T-helper 17 cell (primary cell): ENCODE data around the gene ZNF423. TPM values are rescaled to one million over a fixed set of nuclear protein-coding genes. Genes with fewer than 3 reads are reported as not detected.

ENCODE experiments used
- ATAC-seq: fragments of 150-1000 bp; cut with Tn5 transposase; 2 replicates; pipeline ENCODE4 v1.10.0; 2021; ENCODE audit warnings: mild to moderate bottlenecking, moderate library complexity
- DNase-seq, 3 donors: peaks; one replicate each; pipeline versions ENCODE4 v3.0.0 to v3.0.0-alpha.2; 2020 to 2021
- H3K9me3 ChIP-seq: one replicate; pipeline ENCODE4 v1.7.0; 2013; ENCODE audit warnings: low read length, mild to moderate bottlenecking; ENCODE audit not compliant: control insufficient read depth, poor library complexity, severe bottlenecking
- H3K27ac Mint-ChIP-seq: one replicate; pipeline ENCODE4 v1.8.0; 2022; ENCODE audit warnings: mild to moderate bottlenecking, moderate library complexity, mixed read lengths
- H3K27me3 Mint-ChIP-seq: one replicate; pipeline ENCODE4 v1.8.0; 2022; ENCODE audit warnings: mixed read lengths
- H3K36me3 Mint-ChIP-seq: one replicate; pipeline ENCODE4 v1.8.0; 2022; ENCODE audit warnings: low read depth, mixed read lengths
- H3K4me1 Mint-ChIP-seq: one replicate; pipeline ENCODE4 v1.8.0; 2022; ENCODE audit warnings: mild to moderate bottlenecking, mixed read lengths
- H3K4me3 Mint-ChIP-seq: one replicate; pipeline ENCODE4 v1.8.0; 2022; ENCODE audit warnings: mild to moderate bottlenecking, moderate library complexity, mixed read lengths
- total RNA-seq, 4 donors: library from RNA in 2 of 4; stranded (reverse) in 2 of 4; gene quantifications; one replicate each; pipeline ENCODE4 v1.2.3 and lab custom pipeline; 2022 to 2026

Gene ZNF423
- total RNA-seq, 2 donors from 2014 or later = not detected

DNA sequence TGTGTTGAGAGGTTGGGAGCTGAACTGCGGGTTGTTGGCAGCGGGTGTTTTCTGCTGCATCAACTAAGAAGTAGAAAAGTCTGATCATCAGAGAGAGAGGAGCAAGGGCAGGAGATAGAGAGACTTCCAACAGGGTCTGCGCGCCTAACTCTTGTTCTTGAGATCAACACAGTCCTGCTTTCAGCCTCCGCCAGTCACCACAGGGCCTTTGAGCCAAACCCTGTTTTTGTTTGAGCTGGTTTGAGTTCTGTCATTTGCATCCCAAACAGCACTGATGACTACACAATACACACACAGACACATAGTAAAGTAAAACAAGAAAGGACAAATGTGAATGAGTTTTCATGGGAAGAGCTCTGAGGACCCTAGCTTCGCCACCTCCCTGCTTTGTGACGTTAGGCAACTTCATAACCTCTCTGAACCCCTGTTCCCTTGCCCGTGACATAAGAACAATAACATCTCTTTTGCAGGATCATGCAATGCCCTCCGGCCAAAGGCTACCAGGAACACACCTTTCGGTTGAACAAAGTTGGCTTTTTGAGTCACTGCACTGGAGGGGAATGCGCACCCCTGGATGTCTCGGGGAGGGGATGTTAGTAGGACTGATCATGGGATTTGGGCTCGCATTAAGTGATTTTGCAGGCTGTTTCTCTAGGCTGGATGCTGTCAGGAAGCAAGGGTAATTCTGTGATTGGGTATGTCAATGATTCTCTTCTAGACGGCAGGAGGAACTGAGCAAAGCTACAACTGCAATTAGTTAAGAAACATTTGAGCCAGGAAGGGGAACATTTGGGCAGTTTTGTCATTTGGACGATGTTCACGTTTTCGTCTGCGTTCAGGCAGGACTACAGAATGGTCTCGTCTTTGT, 390.0 kb downstream of the ZNF423 start:
- no peak for ATAC-seq
- Mint-ChIP-seq H3K4me1 (peaks cover 16% of the 10 kb centered on the region), H3K27ac (peak overlapping the region; percentile 6), H3K27me3 (no peaks in the 10 kb centered on the region), H3K4me3 (no peak overlapping the region), H3K36me3 (no peaks in the 10 kb centered on the region)
- no peak for DNase-seq
- no peaks in the 10 kb centered on the region for H3K9me3 ChIP-seq

- Mint-ChIP-seq H3K27ac (peak overlapping the region; percentile 93), H3K4me3 (no peak overlapping the region), H3K36me3 (no peaks in the 10 kb centered on the region), H3K4me1 (peaks cover 18% of the 10 kb centered on the region), H3K27me3 (peaks cover 4% of the 10 kb centered on the region)
- DNase-seq (no peak), ATAC-seq (no peak)
- H3K9me3 ChIP-seq = no peaks in the 10 kb centered on the region
These were observed 390.9 kb downstream of the ZNF423 start for GRCh38 chr16:49464877-49465504.

DNA sequence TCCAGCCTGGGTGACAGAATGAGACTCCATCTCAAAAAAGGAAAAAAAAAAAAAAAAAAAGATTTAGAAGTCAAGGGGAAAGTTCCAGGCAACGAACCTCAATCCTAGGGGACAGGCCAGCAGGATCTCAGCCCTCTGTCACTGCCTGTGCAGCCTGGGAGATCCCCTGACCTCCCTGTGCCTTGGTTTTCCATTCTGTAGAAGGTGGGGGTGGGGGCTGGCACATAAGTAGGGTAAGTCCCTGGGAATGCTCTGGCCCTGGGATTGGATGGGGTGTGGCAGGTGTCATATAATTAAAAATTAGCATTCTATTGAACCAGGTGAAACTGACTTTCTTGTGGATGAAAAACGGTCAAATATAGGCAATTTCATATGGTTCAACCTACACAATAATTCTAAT, 391.8 kb downstream of the ZNF423 start:
- no peak for ATAC-seq
- no peaks in the 10 kb centered on the region for H3K9me3 ChIP-seq
- peaks cover 18% of the 10 kb centered on the region for H3K4me1 Mint-ChIP-seq
- peak overlapping the region; percentile 93 for H3K27ac Mint-ChIP-seq
- H3K36me3 Mint-ChIP-seq = no peaks in the 10 kb centered on the region
- H3K4me3 Mint-ChIP-seq = peak overlapping the region; percentile 73
- DNase-seq = no peak
- peaks cover 4% of the 10 kb centered on the region for H3K27me3 Mint-ChIP-seq

DNA sequence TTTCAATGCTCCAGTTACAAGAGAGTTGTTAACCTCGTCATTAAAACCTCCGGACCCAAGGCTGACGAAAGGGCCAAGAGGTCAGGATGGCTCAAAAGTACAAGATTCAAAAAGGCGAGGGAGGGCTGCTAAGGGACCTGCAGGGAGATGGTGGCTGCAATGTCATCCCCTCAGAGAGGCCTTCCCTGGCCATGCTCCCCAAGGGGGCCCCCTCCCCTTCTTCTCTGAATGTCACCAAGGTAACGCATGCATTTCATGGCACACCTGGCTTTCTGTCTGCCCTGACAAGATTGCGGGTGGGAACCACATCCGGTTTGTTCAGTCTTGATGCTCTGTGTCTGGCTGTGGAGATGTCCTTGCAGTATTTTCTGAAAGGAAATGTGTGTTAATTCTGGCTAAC, 392.4 kb downstream of the ZNF423 start:
- Mint-ChIP-seq H3K36me3 (no peaks in the 10 kb centered on the region), H3K27ac (peak overlapping the region; percentile 93), H3K27me3 (peaks cover 4% of the 10 kb centered on the region), H3K4me1 (peaks cover 18% of the 10 kb centered on the region), H3K4me3 (peak overlapping the region; percentile 73)
- peak; percentile 91 for ATAC-seq
- DNase-seq = peak in 2 of 3 donors; percentile 34 to 49
- no peaks in the 10 kb centered on the region for H3K9me3 ChIP-seq

DNA sequence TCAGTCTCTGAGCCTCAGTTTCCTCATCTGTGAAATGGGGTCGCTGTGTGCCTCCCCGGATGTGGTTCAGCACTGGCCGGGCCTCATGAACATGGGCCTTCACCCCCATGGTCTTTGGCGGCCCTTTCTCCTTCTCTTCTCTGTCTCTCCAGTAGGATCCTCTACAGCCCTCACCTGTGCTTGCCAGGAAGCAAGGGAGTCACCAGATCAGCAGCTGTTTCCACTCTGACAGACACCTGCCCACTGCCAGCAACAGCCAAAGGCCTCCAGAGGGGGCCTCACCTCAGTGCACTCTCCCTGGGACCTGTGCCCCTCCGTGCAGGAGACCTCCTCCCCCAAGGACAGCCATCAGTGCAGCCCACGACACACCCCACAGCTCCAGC, 392.9 kb downstream of the ZNF423 start:
- no peaks in the 10 kb centered on the region for H3K9me3 ChIP-seq
- peak; percentile 12 for ATAC-seq
- no peak overlapping the region for H3K4me3 Mint-ChIP-seq
- peaks cover 4% of the 10 kb centered on the region for H3K27me3 Mint-ChIP-seq
- H3K36me3 Mint-ChIP-seq = no peaks in the 10 kb centered on the region
- peaks cover 18% of the 10 kb centered on the region for H3K4me1 Mint-ChIP-seq
- DNase-seq = no peak
- peak overlapping the region; percentile 93 for H3K27ac Mint-ChIP-seq

GRCh38 chr16:49462362-49462988, 393.4 kb downstream of the ZNF423 start:
- peaks cover 4% of the 10 kb centered on the region for H3K27me3 Mint-ChIP-seq
- peak overlapping the region; percentile 25 for H3K4me3 Mint-ChIP-seq
- H3K9me3 ChIP-seq = no peaks in the 10 kb centered on the region
- no peak for DNase-seq
- peak overlapping the region; percentile 93 for H3K27ac Mint-ChIP-seq
- H3K4me1 Mint-ChIP-seq = peaks cover 18% of the 10 kb centered on the region
- ATAC-seq = no peak
- H3K36me3 Mint-ChIP-seq = no peaks in the 10 kb centered on the region

DNA sequence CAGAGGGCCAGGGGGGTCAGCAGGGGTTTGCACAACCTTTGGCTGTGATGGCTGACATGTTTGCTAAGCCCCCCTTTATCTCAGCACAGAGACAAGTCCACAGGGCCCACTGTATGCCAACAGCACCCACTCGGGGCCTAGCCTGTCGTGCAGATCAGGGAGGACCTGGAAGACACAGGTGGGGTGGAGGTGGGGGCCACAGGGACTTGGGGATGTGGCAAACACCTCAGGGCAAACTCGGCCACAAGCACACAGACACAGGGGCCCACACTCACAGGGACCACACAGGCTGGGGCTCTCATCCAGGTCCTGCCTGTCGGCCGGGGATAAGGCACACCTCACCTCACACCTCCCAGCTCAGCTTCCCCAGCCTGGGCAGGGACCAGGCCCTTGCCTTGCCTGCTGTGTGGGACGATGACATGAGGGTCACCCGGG, 394.4 kb downstream of the ZNF423 start:
- Mint-ChIP-seq H3K4me3 (no peak overlapping the region), H3K27ac (peak overlapping the region; percentile 93)

GRCh38 chr16:49460786-49461470, 395.0 kb downstream of the ZNF423 start:
- H3K9me3 ChIP-seq = no peaks in the 10 kb centered on the region
- Mint-ChIP-seq H3K36me3 (no peaks in the 10 kb centered on the region), H3K4me1 (peaks cover 18% of the 10 kb centered on the region), H3K27me3 (peaks cover 4% of the 10 kb centered on the region), H3K27ac (peak overlapping the region; percentile 68), H3K4me3 (no peak overlapping the region)
- ATAC-seq = no peak
- DNase-seq = no peak

More for the DNA sequence above, 394.4 kb downstream of the ZNF423 start:
- Mint-ChIP-seq H3K36me3 (no peaks in the 10 kb centered on the region), H3K27me3 (peaks cover 4% of the 10 kb centered on the region), H3K4me1 (peaks cover 18% of the 10 kb centered on the region)
- no peak for DNase-seq
- no peaks in the 10 kb centered on the region for H3K9me3 ChIP-seq
- no peak for ATAC-seq

- ATAC-seq (no peak), DNase-seq (no peak)
- Mint-ChIP-seq H3K27ac (peak overlapping the region; percentile 68), H3K36me3 (no peaks in the 10 kb centered on the region), H3K27me3 (peaks cover 4% of the 10 kb centered on the region), H3K4me1 (peaks cover 16% of the 10 kb centered on the region), H3K4me3 (no peak overlapping the region)
- H3K9me3 ChIP-seq = no peaks in the 10 kb centered on the region
These were observed 395.8 kb downstream of the ZNF423 start for GRCh38 chr16:49459953-49460735.

DNA sequence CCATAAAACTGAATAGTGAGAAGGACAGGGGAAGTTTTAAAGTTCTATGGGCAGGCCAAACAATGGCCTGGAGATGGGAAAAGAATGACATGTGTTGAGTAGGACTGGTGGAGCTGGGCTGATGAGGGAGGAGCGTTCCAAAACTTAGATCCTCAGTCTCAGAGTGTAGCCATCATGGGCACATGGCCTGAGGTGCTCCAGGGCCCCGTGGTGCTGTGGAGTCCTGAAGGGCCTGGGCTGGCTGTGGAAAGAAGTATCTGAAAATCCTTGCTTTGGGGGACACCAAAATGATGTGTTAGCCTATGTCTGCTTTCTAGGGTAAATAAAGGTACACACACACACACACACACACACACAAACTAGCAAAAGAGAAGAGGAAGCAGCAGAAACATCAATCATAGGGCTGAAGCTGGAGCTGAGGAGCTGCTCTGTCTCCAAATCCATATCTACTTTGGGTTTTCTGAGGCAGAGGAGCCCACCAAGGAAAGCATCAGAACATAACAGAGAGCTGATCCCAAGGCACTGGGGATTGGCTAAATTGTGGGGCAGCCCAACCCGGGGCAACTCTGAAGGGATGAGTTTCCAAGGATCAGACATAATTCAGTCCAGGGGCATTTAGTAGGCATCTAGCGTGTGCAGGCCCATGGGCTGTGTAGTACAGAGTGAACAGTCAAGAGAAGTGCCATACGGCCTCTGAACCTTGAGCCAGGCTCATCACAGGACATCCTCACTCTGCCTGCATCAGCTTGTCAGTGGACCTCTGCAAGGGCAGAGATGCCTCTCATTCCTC, 397.1 kb downstream of the ZNF423 start:
- H3K4me1 Mint-ChIP-seq = peaks cover 15% of the 10 kb centered on the region

DNA sequence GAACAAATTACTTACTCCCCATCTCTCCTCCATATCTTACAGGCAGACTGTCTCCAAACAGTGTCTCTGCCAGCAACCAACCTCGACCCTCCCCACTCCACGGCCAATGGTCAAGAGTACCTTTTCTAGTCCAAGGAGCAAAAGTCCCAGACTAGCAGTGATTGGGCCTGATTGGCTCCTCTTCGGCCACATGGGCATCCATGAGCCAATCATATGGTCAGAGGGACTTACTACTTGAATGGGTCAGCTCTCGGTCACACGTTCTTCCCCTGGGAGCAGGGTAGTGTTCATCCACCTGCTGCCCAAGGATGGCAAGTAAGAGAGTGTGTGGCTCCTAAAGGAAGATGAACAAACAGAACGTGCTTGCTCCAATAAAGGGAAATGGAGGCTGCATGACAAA, 397.7 kb downstream of the ZNF423 start:
- no peak for DNase-seq
- Mint-ChIP-seq H3K27me3 (peaks cover 14% of the 10 kb centered on the region), H3K36me3 (no peaks in the 10 kb centered on the region), H3K4me1 (peaks cover 9% of the 10 kb centered on the region), H3K27ac (no peak overlapping the region), H3K4me3 (no peak overlapping the region)
- no peaks in the 10 kb centered on the region for H3K9me3 ChIP-seq
- no peak for ATAC-seq

More for the DNA sequence above, 397.1 kb downstream of the ZNF423 start:
- no peaks in the 10 kb centered on the region for H3K36me3 Mint-ChIP-seq
- peaks cover 13% of the 10 kb centered on the region for H3K27me3 Mint-ChIP-seq
- DNase-seq = no peak
- no peaks in the 10 kb centered on the region for H3K9me3 ChIP-seq
- no peak overlapping the region for H3K4me3 Mint-ChIP-seq
- ATAC-seq = no peak
- H3K27ac Mint-ChIP-seq = no peak overlapping the region

DNA sequence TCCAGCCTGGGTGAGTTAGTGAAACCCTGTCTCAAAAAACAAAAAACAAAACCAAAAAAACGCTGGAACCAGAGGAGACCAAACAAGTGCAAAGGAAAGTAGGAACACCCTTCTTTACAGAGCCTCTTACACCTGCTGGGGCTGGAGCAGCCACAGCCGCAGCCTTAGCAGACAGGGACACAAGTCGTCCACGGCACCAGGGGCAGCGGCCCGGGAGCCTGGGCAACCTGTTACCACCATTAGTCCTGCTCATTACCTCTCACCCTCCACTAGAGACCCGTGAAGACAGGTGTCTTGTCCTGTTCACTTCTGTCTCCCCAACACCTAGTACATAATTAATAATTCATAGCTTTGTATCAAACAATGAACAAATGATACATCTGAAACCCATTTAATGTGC, 398.7 kb downstream of the ZNF423 start:
- H3K27ac Mint-ChIP-seq = no peak overlapping the region
- peaks cover 4% of the 10 kb centered on the region for H3K4me1 Mint-ChIP-seq
- no peak for DNase-seq
- peaks cover 21% of the 10 kb centered on the region for H3K27me3 Mint-ChIP-seq
- H3K36me3 Mint-ChIP-seq = peaks cover 2% of the 10 kb centered on the region
- no peak for ATAC-seq
- no peaks in the 10 kb centered on the region for H3K9me3 ChIP-seq
- no peak overlapping the region for H3K4me3 Mint-ChIP-seq
